Measurements from ENCODE around the gene SMTN.
"Not testable (repeated sequence)": the region's sequence is repeated elsewhere in the genome, so short reads cannot be mapped to it uniquely, and the experiment has no call there.

The SMTN gene

DNA sequence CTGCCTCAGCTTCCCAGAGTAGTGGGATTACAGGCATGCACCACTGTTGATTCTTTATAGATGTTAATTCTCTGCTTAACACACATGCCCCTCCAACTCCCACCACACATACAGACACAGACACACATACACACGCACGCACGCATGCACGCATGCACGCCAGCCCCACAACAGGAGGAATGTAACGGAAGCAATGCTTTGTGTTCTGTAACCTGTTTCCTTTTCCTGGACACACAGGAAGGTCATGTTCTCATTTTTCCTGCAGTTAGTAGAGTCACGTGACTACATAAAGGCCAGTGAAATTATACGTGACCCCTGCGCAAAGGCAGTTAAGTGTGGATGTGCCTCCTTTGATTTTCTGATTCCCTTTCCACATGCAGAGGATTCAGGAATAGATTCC lies 8.0 kb upstream of the SMTN start:
- not testable (repeated sequence) for DNase-seq (ENCODE audit: low read depth, low spot score)

DNA sequence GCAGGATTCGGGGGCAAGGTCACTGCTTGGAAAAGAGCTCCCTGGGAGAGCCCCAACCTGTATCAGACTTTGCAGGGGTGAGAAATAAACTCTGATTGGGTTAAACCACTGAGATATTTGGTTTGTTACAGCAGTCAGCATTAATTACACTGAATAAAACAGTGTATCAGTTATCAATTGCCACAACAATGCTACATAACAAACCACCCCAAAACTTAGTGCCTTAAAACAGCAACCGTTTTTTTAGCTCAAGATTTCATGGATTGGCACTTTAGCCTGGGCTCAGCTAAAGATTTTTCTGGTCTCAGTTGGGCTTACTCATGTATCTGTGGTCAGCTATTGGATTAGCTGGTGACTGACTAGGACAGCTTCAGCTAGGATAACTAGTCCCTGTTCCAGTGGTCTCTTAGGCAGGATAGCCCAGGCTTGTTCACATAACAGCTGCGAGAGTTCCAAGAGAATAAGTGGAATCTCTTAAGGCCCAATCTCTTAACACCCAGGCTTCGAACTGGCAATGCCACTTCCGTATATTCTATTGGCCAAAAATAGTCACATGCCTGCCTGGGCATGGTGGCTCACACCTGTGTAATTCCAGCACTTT lies 7.5 kb upstream of the SMTN start:
- DNase-seq (ENCODE audit: low read depth, low spot score) = not testable (repeated sequence)

- no peak for DNase-seq (ENCODE audit: low read depth, low spot score)
These were observed 5.2 kb upstream of the SMTN start for GRCh38 chr22:31075961-31076360.

DNA sequence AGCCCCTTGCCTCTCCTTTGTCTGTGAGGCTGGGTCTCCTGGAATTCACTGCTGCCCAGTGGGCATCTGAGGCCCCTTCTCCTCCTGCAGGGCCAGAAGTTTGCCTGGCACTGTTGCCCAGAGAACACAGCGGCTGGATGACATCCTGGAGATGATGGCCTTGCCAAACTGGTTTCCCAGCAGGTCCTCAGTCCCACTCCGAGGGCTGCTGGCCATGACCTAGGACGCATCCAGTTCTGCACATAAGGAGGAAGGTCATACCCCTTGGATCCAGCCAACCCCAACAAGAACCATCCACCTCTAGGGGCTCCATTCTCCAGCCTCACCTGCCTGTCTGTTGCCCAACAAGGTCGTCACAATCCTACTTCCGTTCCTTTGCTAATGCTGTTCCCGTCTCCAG lies 3.4 kb upstream of the SMTN start:
- no peak for DNase-seq (ENCODE audit: low read depth, low spot score)

GRCh38 chr22:31078389-31078788 lies 2.7 kb upstream of the SMTN start:
- not testable (repeated sequence) for DNase-seq (ENCODE audit: low read depth, low spot score)

- DNase-seq (ENCODE audit: low read depth, low spot score) = no peak
These were observed 1.9 kb upstream of the SMTN start for GRCh38 chr22:31079095-31079642.

- DNase-seq (ENCODE audit: low read depth, low spot score) = no peak
These were observed 812 bp upstream of the SMTN start for GRCh38 chr22:31080164-31080847.

- DNase-seq (ENCODE audit: low read depth, low spot score) = no peak
These were observed 966 bp downstream of the SMTN start for GRCh38 chr22:31081963-31082605.

- DNase-seq (ENCODE audit: low read depth, low spot score) = no peak
These were observed 1.7 kb downstream of the SMTN start for GRCh38 chr22:31082606-31083376.

GRCh38 chr22:31083377-31083768 lies 2.3 kb downstream of the SMTN start:
- DNase-seq (ENCODE audit: low read depth, low spot score) = no peak

GRCh38 chr22:31083923-31084810 lies 3.0 kb downstream of the SMTN start:
- DNase-seq (ENCODE audit: low read depth, low spot score) = no peak

DNA sequence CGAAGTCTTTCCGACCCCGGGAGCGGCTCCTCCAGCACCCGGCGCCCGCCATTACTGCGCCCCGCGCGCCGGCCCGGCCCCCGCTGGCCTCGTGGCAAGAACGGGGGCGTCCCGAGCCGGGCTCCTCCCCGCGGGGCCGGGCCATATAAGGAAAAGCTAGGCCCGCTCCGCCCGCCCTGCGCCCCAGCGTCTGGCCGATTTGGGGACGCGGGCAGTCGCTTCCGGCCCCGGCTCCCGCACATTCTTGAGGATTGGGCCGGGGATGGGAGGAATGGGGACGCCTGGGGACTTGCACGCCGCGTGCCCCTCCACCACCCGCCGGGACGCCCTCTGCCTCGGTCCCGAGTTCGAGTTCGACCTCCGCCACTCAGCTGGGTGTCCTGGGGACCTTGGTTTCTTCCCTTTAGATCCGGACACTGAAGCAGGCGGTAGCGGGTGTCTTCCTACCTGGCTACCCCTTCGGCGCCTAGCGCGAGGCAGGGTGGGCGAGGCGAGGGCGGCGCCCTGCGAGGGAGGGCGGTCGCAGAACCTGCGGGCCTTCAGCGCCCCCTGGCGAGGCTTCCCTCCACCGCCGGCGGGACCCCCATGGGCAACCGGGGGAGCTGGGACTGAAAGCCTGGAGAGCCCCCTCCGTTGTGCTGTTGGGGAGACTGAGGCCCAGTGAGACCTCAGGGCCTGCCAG lies 3.8 kb downstream of the SMTN start:
- DNase-seq (ENCODE audit: low read depth, low spot score) = no peak

GRCh38 chr22:31085493-31085824 lies 4.3 kb downstream of the SMTN start:
- no peak for DNase-seq (ENCODE audit: low read depth, low spot score)

DNA sequence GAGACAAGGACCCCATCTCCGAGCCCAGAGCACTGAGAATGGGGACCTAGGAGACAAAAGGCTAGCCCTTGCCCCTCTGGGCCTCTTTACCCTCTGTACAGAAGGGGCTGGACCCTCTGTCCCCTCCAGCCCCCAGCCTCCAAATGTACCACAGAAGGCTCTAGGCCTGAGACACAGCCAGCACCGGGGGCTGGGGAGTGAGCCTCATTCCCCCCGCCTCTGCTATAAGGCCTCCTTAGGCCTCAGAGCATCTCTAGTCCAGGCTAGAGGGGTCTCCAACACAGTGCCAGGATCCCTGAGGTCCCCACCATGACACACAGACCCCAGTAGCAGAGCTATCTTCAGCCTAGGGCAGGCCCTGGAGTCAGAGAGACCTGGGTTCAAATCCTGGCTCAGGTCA lies 4.8 kb downstream of the SMTN start:
- DNase-seq (ENCODE audit: low read depth, low spot score) = no peak

DNA sequence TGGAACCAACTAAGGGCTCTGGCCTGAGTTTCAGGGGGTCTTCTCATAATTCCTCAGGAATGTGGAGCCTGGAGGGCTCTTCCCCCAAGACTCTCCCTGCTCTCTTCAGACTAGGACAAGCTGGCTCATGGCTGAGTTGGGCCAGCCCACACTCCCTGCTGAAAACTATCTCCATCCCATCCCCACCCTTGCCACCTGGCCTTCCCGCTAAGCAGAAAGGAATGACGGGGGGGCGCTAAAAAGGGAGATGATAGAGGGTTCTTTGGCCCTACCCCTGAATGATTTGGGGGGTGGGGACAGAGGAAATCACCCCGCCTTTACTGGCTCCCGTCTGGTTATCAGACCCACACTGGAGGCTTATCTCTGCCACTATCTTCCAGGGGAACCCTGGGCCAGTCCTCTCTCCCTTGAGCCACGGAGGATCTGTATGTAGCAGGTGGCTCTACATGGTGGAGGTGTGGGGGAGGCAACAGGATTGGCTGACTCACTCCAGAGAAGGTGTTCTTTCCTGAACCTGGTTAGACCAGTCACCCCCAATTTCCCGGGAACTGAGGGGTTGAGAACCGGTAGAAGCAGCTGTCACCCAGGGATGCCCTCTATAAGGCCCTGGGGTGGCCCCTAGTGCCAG lies 5.7 kb downstream of the SMTN start:
- DNase-seq (ENCODE audit: low read depth, low spot score) = no peak

DNA sequence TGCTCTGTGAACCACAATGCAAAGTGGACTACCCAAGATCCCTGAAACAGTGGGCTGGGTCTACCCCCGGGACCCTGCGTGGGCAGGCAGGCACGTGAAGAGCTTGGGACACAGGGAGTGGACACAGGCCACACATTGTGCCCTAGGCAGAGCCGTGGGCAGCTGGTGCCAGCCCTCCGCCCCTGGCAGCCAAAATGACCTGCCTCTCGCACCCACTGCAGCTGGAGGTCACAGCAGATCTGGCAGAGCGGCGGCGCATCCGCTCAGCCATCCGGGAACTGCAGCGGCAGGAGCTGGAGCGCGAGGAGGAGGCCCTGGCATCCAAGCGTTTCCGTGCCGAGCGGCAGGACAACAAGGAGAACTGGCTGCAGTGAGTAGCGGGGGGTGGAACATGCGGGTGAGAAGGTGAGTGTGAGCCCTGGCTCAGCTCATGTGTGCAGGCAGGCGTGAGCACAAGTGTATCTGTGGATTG lies 6.7 kb downstream of the SMTN start:
- no peak for DNase-seq (ENCODE audit: low read depth, low spot score)

DNA sequence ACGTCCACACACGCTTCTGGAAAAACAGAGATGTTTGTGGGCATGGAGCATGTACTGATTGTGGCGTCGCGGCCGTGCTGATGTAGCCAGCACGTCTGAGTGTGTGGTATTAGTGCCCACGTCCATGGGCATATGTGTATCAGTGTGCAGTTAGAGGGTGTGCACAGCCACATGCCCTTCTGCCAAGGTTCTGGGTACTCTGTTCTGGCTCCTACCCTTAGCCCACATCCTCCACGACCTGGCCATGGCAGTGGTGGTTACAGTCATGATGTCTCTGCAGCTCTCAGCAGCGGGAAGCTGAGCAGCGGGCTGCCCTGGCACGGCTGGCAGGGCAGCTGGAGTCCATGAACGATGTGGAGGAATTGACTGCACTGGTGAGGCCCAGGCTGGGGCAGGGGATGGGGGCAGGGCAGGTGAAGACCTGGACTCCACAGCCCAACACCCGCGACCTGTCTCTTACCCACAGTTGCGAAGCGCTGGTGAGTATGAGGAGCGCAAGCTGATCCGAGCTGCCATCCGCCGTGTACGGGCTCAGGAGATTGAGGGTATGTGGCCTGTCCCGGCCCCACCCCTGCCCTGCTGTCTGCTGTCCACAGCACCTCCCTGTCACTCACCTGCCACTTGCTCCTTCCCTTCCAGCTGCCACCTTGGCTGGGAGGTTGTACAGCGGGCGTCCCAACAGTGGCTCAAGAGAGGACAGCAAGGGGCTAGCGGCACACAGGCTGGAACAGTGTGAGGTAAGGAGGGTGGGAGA lies 7.3 kb downstream of the SMTN start:
- no peak for DNase-seq (ENCODE audit: low read depth, low spot score)

DNA sequence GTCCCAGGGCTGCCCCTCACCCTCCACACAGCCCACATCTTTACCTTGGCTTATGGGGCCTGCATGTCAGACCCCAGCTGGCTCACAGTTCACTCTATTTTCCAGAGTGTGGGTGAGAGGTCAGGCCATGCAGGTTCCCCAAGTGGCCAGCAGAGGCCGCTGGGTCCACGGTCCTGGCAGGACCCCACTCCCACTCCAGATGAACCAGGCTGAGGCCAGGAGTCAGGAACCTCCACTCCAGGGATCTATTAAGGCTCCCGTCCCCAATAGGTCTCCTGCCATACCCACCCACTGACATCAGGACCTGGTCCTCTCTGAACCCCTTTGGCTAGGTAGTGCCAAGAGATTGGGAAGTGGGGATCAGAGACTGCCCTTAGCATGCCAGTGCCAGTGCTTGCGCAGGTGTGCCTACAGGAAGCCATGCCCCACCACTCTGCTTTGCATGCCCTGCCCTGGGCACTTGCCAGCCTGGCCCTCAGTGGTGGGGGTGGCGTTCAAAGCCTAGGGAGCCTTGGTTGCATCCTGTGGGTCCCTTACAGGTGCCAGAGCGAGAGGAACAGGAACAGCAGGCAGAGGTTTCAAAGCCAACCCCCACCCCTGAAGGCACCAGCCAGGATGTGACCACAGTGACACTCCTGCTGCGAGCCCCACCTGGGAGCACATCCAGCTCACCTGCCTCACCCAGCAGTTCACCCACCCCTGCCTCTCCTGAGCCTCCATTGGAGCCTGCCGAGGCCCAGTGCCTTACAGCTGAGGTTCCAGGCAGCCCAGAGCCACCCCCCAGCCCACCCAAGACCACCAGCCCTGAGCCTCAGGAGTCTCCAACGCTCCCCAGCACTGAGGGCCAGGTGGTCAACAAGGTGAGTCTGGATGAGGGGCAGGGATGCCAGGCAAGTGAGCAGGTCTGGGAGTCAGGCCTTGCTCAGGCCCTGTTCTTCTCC lies 8.3 kb downstream of the SMTN start:
- DNase-seq (ENCODE audit: low read depth, low spot score) = no peak

Measured in iPS DF 19.7 (cell line).